Mesothelial cell of epicardium (in vitro differentiated cells): ENCODE data around the gene LRRK2. TPM values are rescaled to one million over a fixed set of nuclear protein-coding genes. Genes with fewer than 3 reads are reported as not detected.

ENCODE experiments used
- DNase-seq, 2 experiments: peaks; one replicate each; pipeline ENCODE4 v3.0.0; 2021; ENCODE audit warnings: low spot score in 2 of 2; ENCODE audit not compliant: unreplicated experiment in 2 of 2
- H3K27ac Mint-ChIP-seq: 2 replicates; pipeline ENCODE4 v1.8.0; 2021; ENCODE audit warnings: mixed read lengths
- H3K27me3 Mint-ChIP-seq: 2 replicates; pipeline ENCODE4 v1.8.0; 2021; ENCODE audit warnings: low read depth, mixed read lengths
- H3K36me3 Mint-ChIP-seq: 2 replicates; pipeline ENCODE4 v1.8.0; 2021; ENCODE audit warnings: mixed read lengths
- H3K4me1 Mint-ChIP-seq: 2 replicates; pipeline ENCODE4 v1.8.0; 2021; ENCODE audit warnings: mixed read lengths
- H3K4me3 Mint-ChIP-seq: 2 replicates; pipeline ENCODE4 v1.8.0; 2021; ENCODE audit warnings: mild to moderate bottlenecking, moderate library complexity, mixed read lengths
- H3K9me3 Mint-ChIP-seq: 2 replicates; pipeline ENCODE4 v1.8.0; 2021; ENCODE audit warnings: mixed read lengths
- total RNA-seq: library from RNA; stranded (reverse); gene quantifications from 3 replicates; pipeline ENCODE4 v1.2.1, GENCODE V29; 2021
- TF ChIP-seq, protein P1 (sequence below): fragments of 200-600 bp; sonication (generic); IDR thresholded peaks from one replicate; pipeline ENCODE4 v1.5.0; 2021; ENCODE audit warnings: antibody characterized with exemption; ENCODE audit not compliant: unreplicated experiment

Gene LRRK2
- total RNA-seq, 1 donor from 2014 or later = 1.6 TPM

DNA sequence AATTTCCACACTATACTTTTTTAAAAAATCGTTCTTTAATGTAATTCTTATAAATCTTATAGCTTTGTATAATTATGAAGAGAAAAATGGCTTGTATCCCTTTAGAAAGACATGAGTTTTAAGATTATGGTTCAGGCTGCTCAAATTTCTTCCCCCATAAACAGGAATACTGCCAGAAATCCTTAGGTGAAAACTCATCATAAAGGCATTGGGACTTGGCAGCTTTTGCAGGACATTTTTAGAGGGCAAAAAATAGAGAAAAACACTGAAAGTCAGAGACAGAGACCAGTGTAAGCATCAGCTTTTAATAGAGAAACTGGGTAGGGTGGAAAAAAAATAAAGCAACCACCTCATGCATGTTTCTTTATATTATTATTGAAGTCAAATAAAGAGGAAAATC, 29.1 kb downstream of the LRRK2 start:
- no peak for DNase-seq
- Mint-ChIP-seq H3K4me1 (no peaks in the 10 kb centered on the region), H3K9me3 (peaks cover 5% of the 10 kb centered on the region), H3K36me3 (no peaks in the 10 kb centered on the region), H3K27ac (no peak overlapping the region), H3K4me3 (no peak overlapping the region), H3K27me3 (no peaks in the 10 kb centered on the region)
- TF ChIP-seq, protein P1, sequence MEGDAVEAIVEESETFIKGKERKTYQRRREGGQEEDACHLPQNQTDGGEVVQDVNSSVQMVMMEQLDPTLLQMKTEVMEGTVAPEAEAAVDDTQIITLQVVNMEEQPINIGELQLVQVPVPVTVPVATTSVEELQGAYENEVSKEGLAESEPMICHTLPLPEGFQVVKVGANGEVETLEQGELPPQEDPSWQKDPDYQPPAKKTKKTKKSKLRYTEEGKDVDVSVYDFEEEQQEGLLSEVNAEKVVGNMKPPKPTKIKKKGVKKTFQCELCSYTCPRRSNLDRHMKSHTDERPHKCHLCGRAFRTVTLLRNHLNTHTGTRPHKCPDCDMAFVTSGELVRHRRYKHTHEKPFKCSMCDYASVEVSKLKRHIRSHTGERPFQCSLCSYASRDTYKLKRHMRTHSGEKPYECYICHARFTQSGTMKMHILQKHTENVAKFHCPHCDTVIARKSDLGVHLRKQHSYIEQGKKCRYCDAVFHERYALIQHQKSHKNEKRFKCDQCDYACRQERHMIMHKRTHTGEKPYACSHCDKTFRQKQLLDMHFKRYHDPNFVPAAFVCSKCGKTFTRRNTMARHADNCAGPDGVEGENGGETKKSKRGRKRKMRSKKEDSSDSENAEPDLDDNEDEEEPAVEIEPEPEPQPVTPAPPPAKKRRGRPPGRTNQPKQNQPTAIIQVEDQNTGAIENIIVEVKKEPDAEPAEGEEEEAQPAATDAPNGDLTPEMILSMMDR = no peak

DNA sequence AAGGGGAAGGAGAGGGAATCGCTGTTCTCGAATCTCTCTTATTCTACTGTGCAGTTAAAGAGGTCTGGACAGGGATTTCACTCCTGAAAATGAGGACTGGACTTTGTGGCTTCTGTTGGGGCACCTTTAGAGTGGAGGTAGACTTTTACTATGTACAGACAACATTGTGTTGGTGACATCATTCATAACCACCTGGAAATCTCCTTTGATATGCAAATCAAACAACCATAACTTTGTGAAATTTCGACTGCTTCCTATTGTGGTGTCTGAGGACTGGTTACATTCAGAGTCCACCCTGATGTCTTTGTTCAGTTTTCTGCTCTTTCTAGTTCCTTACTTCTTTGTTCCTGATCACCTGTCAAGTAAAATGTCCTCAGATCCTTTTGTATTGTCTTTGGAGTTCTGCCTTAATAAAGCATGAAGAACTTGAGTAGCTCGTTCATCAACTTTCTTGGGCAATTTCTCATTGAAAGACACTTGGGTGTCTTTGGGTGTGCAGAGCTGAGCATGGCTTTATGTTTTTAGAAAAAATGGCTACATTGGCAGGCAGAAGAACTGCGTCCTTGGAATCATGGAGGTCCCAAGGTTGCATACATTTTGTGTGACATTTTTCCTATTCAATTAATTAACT, 29.8 kb downstream of the LRRK2 start:
- no peaks in the 10 kb centered on the region for H3K4me1 Mint-ChIP-seq
- H3K36me3 Mint-ChIP-seq = no peaks in the 10 kb centered on the region
- no peaks in the 10 kb centered on the region for H3K27me3 Mint-ChIP-seq
- peaks cover 5% of the 10 kb centered on the region for H3K9me3 Mint-ChIP-seq
- TF ChIP-seq, protein P1 = no peak
- H3K27ac Mint-ChIP-seq = no peak overlapping the region
- no peak for DNase-seq
- H3K4me3 Mint-ChIP-seq = no peak overlapping the region

DNA sequence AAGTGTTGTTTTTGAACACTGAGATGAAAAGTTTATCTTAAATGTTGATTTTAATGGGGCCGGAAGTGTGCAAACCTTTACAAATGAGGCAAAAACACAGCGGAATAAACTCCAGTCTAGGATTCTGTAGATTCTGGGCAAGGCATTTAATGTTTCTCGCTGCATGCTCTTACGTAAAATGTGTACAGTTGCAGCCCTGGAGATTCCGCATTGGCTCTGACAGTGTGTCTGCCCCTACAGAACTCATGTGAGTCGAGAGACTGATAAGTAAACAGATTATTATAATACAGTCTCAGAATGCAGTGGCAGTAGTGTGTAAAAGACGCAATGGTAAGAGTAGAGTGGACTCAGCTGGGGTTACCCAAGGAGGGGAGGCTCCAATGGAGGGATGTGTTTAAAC, 33.6 kb downstream of the LRRK2 start:
- H3K27me3 Mint-ChIP-seq = no peaks in the 10 kb centered on the region
- H3K4me3 Mint-ChIP-seq = no peak overlapping the region
- H3K27ac Mint-ChIP-seq = no peak overlapping the region
- no peaks in the 10 kb centered on the region for H3K9me3 Mint-ChIP-seq
- no peak for DNase-seq
- no peaks in the 10 kb centered on the region for H3K4me1 Mint-ChIP-seq
- no peaks in the 10 kb centered on the region for H3K36me3 Mint-ChIP-seq
- TF ChIP-seq, protein P1 = no peak

DNA sequence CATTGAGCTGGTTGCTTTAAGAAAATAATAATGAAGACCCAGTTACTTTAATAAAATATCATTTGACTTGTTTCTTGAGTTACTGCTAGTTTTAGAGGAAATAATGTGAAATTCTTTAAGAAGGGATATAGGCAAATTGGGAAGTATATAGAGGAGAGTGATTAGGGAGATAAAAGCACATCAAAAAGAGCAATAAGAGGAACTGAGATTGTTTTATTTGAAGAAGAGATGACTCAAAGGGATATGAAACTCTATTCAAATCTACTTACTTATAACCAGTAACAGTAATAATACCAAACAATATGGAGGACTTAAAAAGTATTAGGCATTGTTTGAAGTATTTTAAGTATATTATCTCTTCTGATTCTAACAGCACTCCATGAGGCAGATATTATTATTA, 37.1 kb downstream of the LRRK2 start:
- Mint-ChIP-seq H3K4me3 (no peak overlapping the region), H3K36me3 (no peaks in the 10 kb centered on the region), H3K4me1 (no peaks in the 10 kb centered on the region), H3K27me3 (no peaks in the 10 kb centered on the region), H3K9me3 (peaks cover 8% of the 10 kb centered on the region), H3K27ac (no peak overlapping the region)
- TF ChIP-seq, protein P1 = no peak
- DNase-seq = no peak

DNA sequence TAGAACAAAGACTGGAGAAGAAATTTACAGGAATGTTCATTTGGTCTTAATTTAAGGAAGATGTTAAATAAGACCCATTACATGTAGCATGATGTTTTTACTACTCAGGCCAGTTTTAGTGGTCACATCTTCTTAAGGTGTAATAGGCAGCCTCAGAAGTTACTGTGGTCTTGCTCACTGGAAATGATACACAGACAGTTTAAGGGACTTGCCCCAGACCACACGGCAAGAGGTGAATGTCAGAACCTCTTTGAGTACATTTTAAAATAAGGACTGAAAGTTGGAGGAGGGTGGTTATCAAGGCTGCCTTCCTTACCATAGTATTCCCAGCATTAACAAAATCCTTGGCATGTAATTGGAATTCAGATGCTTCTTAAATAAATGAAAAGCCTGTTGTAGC, 37.9 kb downstream of the LRRK2 start:
- H3K4me3 Mint-ChIP-seq = no peak overlapping the region
- DNase-seq = no peak
- H3K27ac Mint-ChIP-seq = no peak overlapping the region
- H3K27me3 Mint-ChIP-seq = no peaks in the 10 kb centered on the region
- no peaks in the 10 kb centered on the region for H3K4me1 Mint-ChIP-seq
- TF ChIP-seq, protein P1 = no peak
- H3K36me3 Mint-ChIP-seq = no peaks in the 10 kb centered on the region
- H3K9me3 Mint-ChIP-seq = peaks cover 8% of the 10 kb centered on the region
